ENCODE measurements around the gene COL5A2.

DNA sequence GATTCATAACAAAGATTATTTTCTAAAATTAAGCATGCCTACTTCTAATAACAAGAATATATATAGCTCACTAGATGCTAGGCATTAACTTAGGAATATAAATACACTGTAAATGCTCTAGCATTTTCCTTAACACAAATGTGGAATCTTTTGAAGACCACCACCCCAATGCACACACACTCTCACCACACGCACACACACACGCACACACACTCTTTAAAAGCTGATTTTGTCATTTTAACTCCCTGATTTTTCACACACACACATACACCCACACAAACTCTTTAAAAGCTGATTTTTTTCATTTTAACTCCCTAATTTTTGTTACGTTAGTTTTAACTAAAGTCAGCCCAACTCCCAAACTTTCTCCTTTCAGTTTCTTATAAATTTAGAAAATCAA lies 3.0 kb downstream of the COL5A2 start:
- no peak for TF ChIP-seq POLR2A (IDR thresholded peaks at IDR 0.05)
- TF ChIP-seq, protein P1, sequence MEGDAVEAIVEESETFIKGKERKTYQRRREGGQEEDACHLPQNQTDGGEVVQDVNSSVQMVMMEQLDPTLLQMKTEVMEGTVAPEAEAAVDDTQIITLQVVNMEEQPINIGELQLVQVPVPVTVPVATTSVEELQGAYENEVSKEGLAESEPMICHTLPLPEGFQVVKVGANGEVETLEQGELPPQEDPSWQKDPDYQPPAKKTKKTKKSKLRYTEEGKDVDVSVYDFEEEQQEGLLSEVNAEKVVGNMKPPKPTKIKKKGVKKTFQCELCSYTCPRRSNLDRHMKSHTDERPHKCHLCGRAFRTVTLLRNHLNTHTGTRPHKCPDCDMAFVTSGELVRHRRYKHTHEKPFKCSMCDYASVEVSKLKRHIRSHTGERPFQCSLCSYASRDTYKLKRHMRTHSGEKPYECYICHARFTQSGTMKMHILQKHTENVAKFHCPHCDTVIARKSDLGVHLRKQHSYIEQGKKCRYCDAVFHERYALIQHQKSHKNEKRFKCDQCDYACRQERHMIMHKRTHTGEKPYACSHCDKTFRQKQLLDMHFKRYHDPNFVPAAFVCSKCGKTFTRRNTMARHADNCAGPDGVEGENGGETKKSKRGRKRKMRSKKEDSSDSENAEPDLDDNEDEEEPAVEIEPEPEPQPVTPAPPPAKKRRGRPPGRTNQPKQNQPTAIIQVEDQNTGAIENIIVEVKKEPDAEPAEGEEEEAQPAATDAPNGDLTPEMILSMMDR (IDR thresholded peaks at IDR 0.05) = no peak

Measured in upper lobe of left lung (tissue), 4 donors.